NCI-H146 treated with DMSO at 0.1 percent for 48 hours (cell line): ENCODE results near the gene SMYD5.
"Not testable (repeated sequence)": the region's sequence is repeated elsewhere in the genome, so short reads cannot be mapped to it uniquely, and the experiment has no call there.

Source experiments
- DNase-seq: peaks from one replicate; lab custom pipeline; 2025; ENCODE audit not compliant: unreplicated experiment; lab: John Stamatoyannopoulos, UW

The SMYD5 gene

DNA sequence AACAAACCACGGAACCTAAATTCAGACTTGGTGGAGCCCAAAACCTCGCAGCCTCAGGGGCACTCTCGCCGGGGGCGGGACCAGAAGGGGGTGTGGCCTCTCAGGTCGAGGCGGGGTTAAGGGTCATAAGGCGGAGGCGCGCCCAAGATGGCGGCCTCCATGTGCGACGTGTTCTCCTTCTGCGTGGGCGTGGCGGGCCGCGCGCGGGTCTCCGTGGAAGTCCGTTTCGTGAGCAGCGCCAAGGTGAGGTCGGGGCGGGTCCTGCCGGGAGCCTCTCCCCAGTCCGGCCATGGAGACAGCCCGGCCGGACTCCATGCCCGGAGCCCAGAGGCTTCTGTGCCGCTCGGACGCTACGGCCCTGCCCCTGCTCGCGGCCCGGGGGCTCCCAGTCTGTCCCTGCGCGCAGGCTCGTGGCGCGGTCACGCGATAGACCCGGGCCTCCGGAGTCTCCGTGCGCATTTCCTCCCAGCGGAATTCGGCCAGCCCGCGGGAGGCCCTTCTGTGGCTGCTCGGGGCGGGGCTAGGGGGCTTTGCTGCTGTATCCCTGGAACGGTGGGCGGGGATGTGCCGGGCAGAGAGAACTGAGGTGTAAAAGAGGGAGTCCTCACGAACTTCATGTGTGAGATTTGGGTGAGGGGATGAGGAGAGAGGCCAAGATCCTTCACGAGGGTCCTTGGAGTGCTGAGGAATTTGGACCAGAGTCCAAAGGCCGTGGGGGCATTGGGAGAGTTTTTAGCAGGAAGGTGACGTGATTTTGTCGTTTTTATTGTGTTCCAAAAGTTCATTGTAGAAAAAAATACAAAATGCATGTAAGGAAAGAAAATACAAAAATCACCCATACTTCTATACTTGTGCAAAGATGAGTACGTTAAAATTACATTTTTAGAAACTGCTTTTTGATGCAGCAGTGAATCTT, at the start of gene SMYD5:
SMYD5 (plus strand) TSS at position 126 of the 916 bp plus-strand sequence; CDS start at position 148, 22 bp downstream.
- DNase-seq, result peak; percentile 62

- not testable (repeated sequence) for DNase-seq
Observed at GRCh38 chr2:73165978-73166377, 48.1 kb upstream of the SMYD5 start.

DNA sequence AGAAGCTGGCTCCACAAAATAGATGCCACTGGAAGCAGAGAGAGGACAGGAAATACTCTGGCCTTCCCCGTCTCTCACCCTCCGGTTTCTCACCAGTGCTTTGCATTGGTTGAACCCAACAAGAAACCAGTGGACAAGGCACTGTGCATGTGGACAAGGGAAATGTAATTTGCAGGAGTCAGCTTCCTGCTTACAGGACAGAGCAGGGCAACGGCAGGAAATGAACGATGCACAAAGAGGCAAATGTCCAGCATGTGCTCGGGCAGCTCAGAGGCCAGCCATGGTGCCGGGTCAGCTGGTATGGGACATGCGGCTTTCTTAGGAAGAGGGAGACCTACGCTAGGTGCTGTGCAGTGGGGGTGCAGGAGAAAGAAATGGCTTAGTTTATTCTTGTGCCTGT, 47.2 kb upstream of the SMYD5 start:
- not testable (repeated sequence) for DNase-seq

- not testable (repeated sequence) for DNase-seq
Observed at GRCh38 chr2:73168348-73168747, 45.7 kb upstream of the SMYD5 start.

DNA sequence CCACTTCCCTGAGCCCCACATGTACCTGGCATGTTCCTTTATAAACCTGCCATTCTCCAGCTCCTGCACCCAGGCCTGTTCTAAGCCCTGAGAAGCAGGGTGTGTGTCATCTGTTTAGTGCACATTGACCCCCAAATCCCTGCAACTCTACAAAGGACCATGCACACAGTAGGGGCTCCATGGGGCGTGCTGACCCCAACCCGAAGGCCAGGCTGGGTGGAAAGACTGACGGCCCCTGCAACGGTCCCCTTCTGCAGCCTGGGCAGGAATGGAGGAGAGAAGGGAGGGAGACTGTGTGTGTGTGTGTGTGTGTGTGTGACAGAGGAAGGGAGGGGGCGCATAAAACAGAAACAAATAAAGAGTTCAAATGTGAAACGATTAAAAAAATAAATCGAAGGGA, 43.7 kb upstream of the SMYD5 start:
- DNase-seq, result not testable (repeated sequence)

DNA sequence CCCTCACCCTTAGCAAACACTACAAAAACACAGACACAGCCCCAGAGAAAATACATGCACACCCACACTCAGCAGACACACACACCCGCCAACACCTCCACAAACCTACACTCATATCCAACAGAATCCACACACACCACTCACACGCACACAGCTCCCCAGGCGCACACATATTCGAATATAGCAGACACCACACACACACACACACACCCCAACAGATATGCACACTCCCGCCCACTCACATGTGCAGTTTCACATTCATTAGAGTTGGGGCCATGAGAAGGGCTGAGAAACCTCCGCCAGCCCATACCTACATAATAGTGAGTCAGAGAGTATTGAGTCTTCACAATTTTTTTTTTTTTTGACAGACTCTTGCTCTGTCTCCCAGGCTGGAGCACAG, 41.1 kb upstream of the SMYD5 start:
- no peak for DNase-seq

DNA sequence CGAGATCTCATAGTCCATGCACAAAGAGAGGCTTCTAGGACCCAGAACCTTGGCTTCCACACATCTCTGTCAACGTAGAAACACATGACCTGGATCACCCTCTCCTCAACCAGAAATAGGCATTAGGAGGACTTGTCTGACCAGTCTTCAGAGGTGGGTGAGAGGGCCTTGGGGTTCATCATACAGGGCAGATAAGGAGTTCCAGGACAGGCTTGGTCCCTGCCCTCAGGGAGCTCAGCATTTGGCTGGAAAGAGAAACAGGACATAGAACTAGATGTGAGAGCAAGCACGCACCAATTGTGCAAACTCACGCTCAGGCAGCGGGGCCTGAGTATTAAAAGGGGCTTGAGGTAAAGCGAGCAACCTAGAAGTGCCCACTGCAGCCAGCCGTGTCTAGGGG, 40.3 kb upstream of the SMYD5 start:
- DNase-seq, result no peak

DNA sequence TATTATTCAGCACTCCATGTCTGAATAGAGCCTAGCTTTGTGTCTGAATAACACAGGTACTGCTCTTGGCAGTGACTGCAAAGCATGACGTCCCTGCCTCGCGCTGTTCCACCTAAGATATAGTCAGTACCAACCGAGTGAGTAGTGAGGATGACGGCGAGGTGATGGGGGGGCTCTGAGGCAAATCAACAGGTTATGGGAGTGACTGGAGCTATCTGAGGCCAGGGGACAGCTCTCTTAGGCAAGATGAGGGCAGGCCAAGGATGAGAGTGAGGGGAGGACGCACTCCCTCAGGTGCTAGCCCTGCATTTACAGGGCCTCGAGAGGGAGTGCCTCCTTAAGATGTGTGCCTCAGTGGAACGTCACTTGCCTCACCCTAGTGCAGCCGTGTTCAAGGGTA, 39.8 kb upstream of the SMYD5 start:
- DNase-seq, result no peak

GRCh38 chr2:73174941-73175662, 38.9 kb upstream of the SMYD5 start:
- DNase-seq, result no peak

DNA sequence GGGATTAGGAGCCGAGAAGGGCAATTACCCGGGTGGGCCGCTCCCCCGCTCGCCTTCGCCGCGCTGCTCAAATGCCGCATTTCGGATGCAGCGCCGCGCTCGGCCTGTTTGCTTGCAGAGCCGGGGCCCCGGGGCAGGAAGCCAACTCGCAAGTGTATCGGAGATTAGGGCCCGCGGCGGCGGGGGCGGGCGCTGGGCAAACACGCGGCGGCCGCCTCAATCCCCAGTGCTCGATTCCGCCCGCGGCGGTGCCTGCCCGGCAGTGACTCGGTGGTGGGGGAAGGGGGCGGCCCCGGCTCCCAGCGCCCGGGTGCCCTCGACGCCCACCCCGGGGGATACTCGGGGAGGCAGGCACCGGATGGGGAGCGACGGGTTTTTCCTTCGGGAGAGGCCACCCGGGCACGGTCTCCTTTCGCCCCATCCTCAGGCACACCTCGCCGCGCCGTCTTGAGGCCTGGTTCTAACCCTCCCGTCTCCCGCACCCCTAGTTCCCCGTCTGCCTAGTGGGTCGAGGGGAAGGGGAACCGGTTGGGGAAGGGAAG, 38.3 kb upstream of the SMYD5 start:
- peak; percentile 44 for DNase-seq

- no peak for DNase-seq
Observed at GRCh38 chr2:73176205-73176880, 37.7 kb upstream of the SMYD5 start.

- DNase-seq, result peak; percentile 75
Observed at GRCh38 chr2:73176881-73177644, 37.0 kb upstream of the SMYD5 start.

- DNase-seq, result no peak
Observed at GRCh38 chr2:73177645-73178255, 36.3 kb upstream of the SMYD5 start.

GRCh38 chr2:73185965-73186364, 28.1 kb upstream of the SMYD5 start:
- DNase-seq, result no peak

DNA sequence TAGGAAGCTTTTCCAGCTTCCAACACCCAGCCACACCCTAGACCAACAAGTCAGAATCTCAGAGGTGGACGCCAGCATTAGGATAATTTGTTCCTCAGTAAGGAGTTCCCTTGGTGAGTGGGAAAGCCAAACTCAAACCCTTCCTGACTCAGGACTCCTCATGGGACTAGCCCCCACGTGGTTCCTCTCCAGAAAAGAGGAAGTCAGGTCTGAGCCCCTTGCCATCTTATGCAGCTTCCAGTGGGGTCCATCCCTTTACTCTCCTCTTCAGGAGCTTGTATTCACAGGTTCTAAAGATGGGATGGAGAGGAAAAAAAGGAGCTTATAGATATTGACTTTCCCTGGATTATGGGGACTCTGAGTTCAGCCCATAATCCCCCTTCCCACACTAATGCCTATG, 26.5 kb upstream of the SMYD5 start:
- DNase-seq, result no peak

- DNase-seq, result no peak
Observed at GRCh38 chr2:73197579-73197978, 16.5 kb upstream of the SMYD5 start.

- not testable (repeated sequence) for DNase-seq
Observed at GRCh38 chr2:73200281-73200680, 13.8 kb upstream of the SMYD5 start.

GRCh38 chr2:73202156-73203054, 11.6 kb upstream of the SMYD5 start, which contains the start of gene NOTO:
Gene NOTO, plus strand, starts transcription at chr2:73202574. Its CDS starts 93 bp downstream, at chr2:73202667.
- peak; percentile 28 for DNase-seq
